Coronary artery (tissue), 2 donors: ENCODE measurements around the gene MEIS3.

Experiments used
- DNase-seq: peaks from one replicate; pipeline ENCODE4 v3.0.0-alpha.2; 2017; ENCODE audit warnings: low spot score
- H3K27ac ChIP-seq, 2 donors: fragments of 200-600 bp; sonication (generic); one replicate each; pipeline ENCODE4 v1.5.1; 2016 to 2019
- H3K4me3 ChIP-seq: fragments of 200-600 bp; sonication (generic); 2 replicates; pipeline ENCODE4 v1.5.1; 2016; ENCODE audit warnings: mild to moderate bottlenecking, moderate library complexity
- TF ChIP-seq, protein P1 (sequence below): fragments of 200-600 bp; sonication (generic); IDR thresholded peaks from one replicate; pipeline ENCODE4 v1.5.1; 2019; ENCODE audit warnings: antibody characterized with exemption

Gene MEIS3

DNA sequence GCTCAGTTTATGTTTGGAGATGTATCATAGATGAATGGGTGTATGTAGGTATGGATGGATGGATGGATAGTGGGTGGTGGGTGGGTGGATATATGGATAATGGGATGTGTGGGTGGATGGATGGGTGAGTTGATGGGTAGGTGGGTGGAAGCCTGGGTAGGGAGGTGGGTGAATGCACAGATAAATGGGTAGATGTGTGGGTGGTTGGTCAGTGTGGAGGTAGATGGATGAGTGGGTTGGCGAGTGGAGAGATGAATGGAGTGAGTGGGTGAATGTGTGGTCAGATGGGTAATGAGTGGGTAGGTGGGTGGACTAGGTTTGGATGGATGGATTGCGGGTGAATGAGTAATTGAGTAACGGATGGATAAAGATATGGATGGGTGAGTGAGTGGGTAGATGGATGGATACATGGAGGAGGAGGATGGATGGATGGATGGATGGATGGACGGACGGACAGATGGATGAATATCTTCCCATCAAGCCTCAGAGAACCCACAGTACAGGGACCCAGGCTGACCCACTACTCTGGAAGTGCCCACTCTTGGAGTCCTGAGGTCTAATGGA, 13.4 kb downstream of the MEIS3 start:
- TF ChIP-seq, protein P1, sequence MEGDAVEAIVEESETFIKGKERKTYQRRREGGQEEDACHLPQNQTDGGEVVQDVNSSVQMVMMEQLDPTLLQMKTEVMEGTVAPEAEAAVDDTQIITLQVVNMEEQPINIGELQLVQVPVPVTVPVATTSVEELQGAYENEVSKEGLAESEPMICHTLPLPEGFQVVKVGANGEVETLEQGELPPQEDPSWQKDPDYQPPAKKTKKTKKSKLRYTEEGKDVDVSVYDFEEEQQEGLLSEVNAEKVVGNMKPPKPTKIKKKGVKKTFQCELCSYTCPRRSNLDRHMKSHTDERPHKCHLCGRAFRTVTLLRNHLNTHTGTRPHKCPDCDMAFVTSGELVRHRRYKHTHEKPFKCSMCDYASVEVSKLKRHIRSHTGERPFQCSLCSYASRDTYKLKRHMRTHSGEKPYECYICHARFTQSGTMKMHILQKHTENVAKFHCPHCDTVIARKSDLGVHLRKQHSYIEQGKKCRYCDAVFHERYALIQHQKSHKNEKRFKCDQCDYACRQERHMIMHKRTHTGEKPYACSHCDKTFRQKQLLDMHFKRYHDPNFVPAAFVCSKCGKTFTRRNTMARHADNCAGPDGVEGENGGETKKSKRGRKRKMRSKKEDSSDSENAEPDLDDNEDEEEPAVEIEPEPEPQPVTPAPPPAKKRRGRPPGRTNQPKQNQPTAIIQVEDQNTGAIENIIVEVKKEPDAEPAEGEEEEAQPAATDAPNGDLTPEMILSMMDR: no peak
- Histone ChIP-seq H3K4me3 (no peak overlapping the region), H3K27ac (no peak overlapping the region)
- no peak for DNase-seq

DNA sequence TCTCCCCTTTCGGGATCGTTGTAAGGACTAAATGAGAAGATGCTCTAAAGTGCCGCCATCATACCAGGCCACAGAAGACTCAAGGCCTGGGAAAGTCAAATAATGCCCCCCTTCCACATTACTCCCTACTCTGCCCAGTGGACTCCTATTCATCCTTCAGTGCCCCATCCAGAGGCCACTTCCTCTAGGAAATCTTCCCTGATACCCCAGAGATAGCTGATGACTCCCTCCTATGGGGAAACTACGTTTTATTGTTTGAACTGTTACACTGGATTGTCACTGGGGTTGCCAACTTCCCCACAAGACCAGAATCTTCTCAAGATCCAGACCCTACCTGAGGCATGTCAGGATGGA, 14.2 kb downstream of the MEIS3 start:
- no peak for DNase-seq
- TF ChIP-seq, protein P1: no peak

DNA sequence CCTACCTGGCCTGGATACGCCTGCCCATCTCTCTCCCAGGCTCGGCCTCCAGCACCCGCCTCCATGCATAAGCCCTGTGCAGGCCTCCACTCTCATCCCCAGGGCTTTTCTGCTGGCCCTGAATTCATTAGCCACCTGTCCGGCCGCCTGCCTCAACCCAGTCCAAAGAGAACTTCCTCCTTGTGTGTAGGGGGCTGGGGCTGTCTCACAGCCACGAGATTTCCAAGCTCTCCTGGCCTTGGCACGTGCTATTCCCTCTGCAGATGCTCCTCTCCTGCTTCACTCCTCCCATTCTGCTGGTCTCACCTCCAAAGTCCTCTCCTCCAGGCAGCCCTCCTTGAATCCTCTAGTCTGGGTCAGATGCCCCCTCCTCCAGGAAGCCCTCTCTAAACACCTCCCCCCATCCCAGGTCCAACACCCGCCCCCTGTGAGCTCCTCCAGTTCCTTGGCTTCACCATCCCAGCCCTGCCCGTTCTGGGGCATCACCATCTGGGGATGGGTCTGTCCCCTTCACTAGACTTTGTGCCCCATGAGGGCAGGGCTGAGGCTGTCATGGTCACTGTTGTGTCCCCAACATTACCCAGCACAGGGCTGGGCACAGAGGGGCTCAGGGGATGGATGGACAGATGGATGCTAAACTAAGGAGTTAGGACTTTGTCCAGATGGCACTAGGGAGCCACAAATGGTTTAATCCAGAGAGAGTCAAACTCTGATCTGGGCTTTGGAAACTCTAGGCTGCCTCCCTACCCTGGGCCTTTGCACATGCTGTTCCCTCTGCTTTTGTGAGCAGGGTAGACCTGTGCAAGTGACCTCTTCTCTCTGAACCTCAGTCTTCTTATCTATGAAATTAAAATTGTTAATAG, 14.8 kb downstream of the MEIS3 start:
- TF ChIP-seq, protein P1: no peak
- DNase-seq: no peak
- Histone ChIP-seq H3K27ac (no peak overlapping the region), H3K4me3 (no peak overlapping the region)

More for the DNA sequence above, 14.2 kb downstream of the MEIS3 start:
- Histone ChIP-seq H3K4me3 (no peak overlapping the region), H3K27ac (no peak overlapping the region)

DNA sequence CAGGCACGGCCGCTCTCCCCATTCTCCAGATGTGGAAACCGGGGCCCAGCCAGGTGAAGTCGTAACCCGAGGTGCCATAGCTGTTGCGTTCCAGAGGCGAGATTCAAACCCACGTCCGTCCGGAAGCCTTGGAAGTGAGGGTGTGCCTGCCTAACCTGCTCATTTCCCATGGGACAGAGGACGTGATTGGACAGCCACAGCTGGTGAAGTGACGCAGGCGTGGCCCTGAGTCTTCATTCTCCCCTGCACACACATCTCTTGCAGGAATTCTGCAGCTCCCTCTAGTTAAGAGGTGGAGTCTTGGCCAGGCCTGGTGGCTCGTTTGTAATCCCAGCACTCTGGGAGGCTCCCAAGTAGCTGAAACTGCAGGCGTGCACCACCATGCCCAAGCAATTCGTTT, 16.8 kb downstream of the MEIS3 start:
- no peak for DNase-seq
- H3K4me3 ChIP-seq: no peak overlapping the region
- H3K27ac ChIP-seq: no peak overlapping the region
- TF ChIP-seq, protein P1: no peak

DNA sequence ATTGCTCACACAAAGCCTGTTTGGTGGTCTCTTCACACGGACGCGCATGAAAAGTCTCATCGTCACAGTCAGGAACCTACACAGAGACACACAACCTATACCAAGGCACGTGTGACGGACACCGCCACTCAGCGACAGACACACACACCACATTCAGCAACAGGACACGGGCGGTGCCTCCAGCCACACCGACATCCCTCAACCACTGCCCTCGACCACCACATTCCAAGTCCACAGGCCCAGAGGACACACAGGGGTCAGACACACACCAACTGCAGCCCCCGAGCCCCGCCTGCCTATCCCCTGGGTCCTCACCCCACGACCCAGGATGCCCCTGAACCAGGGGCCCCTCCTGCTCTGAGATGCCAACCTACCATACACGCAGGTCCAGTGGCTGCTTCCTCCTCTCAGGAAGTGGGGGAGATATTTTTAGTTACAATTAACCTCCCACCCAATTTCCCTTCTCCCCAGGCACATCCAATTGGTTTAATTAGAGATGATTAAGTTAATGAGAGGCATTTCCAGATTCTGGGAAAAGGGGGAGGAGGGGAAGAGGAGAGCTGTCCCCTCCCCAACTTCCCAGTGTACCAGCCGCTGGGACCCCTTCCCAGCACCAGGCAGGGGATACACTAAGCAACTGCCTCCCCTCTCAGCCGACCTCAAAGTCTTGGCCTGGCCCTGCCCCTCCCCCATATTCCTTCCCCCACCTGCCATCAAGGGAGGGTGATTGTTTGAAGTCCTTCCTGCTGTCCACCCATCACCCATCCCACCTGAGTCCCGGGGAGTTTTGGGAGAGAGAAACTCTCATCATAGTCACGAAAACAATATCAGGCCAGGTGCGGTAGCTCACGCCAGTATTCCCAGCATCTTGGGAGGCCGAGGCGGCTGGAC, 20.4 kb downstream of the MEIS3 start:
- no peak for DNase-seq
- H3K27ac ChIP-seq: no peak overlapping the region
- no peak overlapping the region for H3K4me3 ChIP-seq
- TF ChIP-seq, protein P1: no peak

DNA sequence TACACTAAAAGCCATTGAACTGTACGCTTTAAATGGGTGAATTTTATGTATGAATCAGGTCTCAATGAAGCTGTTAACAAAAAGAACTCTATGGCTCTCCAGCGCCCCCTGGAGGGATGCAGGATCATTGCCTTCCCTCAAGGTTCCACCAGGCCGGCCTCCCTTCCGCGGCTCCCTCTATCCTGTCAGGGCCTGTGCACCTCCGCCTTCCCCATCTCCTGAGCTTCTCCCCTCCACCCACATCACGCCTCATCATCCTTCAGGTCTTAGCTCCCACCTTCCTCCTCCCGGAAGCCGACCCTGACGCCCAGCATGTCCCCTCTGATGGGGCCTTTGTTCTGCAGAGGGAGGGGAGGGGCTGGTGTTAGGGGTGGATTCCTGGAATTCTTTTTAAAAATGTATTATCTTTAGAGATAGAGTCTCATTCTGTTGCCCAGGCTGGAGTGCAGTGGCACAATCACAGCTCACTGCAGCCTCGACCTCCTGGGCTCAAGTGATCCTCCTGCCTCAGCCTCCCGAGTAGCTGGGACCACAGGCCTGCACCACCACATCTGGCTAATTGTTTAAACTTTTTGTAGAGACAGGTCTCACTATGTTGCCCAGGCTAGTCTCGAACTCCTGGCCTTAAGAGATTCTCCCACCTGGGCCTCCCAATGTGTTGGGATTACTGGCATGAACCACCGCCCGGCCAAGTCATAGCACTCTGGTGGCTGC, 27.7 kb downstream of the MEIS3 start:
- H3K27ac ChIP-seq: no peak overlapping the region
- TF ChIP-seq, protein P1: peak; percentile 76
- DNase-seq: no peak
- H3K4me3 ChIP-seq: no peak overlapping the region
